Hippocampal formation (tissue), 2 donors: ENCODE measurements around the gene ASXL2.

Experiments used
- DNase-seq, 2 donors: peaks; one replicate each; lab custom pipeline; 2025; lab: John Stamatoyannopoulos, UW

The ASXL2 gene

DNA sequence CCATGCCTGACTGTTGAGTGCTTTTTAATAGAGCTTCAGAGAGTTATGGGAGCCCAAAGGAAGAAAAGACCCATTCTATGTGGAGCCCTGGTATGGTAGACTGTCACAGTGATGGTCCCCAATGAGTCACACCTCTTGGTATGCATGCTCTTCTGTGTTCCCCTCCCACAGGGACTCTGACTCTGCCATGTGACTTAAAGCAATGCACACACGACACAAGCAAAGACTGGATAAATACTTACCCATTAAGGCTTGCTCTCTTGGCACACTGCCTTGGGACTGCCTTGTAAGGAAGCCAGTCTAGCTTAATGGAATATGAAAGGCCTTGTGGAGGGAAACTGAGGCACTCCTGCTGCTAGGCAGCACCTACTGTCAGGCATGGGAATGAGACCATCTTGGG is 188.2 kb downstream of the ASXL2 start:
- no peak for DNase-seq

- no peak for DNase-seq
Observed at GRCh38 chr2:25688236-25688635, 190.1 kb downstream of the ASXL2 start.

- no peak for DNase-seq
Observed at GRCh38 chr2:25685741-25686140, 192.5 kb downstream of the ASXL2 start.

DNA sequence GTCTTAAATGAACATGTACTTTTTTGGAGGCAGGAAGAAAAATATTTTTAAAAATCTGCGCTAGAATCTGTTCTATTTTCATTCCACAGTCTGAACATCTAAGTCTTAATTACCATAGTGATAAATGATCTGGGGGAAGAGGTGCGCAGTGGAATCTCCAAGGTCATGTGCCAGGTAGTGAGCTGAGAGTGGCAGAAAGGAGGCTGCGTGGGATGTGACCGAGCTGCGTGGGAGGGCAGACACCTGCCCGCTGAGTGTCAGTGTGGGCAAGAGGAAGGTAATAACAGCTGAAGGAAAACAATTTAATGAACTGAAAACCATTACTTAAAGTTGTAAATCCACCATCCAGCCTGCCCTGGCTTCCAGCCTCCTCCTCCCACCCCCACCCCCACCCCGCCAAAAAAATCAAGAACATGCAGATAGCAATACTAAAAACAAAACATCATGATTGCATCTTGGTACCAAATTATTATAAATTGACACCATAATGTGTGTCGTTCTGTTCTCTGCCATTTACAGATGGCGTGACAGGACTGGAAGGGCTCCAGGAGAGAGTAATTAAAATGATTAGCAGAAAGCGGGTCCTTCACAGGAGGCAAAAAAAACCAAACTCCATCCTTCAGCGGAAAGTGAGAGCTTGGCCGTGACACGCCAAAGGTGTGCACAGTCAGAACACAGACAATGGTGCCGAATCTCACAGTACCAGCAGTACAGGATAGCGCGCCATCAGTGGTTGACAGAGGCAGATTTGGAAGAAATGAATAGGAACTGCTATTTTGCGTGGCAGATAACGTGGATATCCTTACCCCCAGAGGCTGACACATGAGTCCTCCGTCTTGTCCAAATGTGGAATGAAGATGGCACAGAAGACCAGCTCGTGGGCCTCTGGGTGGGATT is 193.5 kb downstream of the ASXL2 start:
- DNase-seq = no peak
